Right ventricle myocardium inferior (tissue), 1 donor: ENCODE results near the gene CLDN7. TPM values are rescaled to one million over a fixed set of nuclear protein-coding genes. Genes with fewer than 3 reads are reported as not detected.
"Not testable (repeated sequence)": the region's sequence is repeated elsewhere in the genome, so short reads cannot be mapped to it uniquely, and the experiment has no call there.

Source experiments
- ATAC-seq: fragments of 200-7000 bp; cut with Tn5 transposase; one replicate; pipeline ENCODE4 v1.9.1; 2020; ENCODE audit warnings: mild to moderate bottlenecking, moderate library complexity
- DNase-seq: peaks from one replicate; pipeline ENCODE4 v3.0.0; 2021; ENCODE audit errors: missing footprints
- intact Hi-C: fragments of 100-400 bp; cut with DNase I; formaldehyde crosslinking; loops from one replicate; pipeline ENCODE4 v1.11.0; 2022
- total RNA-seq: library from RNA; stranded (reverse); fragmentation: NEBNext Ultra II Directional; extraction: Animal tissue kit (Norgen Biotek cat#: 25700); gene quantifications from one replicate; pipeline ENCODE4 v1.2.1, GENCODE V29; 2021
- donor health status: DM: no; HTN: yes; CAD: no; lungs with severe emphysema.

Gene CLDN7
- total RNA-seq, 1 donor from 2014 or later, result 1.2 TPM

- peak; percentile 76 for DNase-seq
- intact Hi-C loops, result no loop called here
- peak; percentile 54 for ATAC-seq
Observed at GRCh38 chr17:7260651-7261378, 1.5 kb downstream of the CLDN7 start.

- ATAC-seq (peak; percentile 9), DNase-seq (no peak)
- intact Hi-C loops, result no loop called here
Observed at GRCh38 chr17:7260151-7260550, 2.1 kb downstream of the CLDN7 start.

- ATAC-seq, result no peak
- intact Hi-C loops, result loop anchor here (10.0 kb wide), 1 partner anchor 305 kb away; the partner anchor contains the start of gene SENP3
- no peak for DNase-seq
Observed at GRCh38 chr17:7259555-7259889, 2.8 kb downstream of the CLDN7 start.

GRCh38 chr17:7258731-7259554 lies 3.3 kb downstream of the CLDN7 start:
- no peak for DNase-seq
- no peak for ATAC-seq
- intact Hi-C loops, result loop anchor here (10.0 kb wide), 1 partner anchor 306 kb away; the partner anchor contains the start of gene SENP3

- DNase-seq (no peak), ATAC-seq (no peak)
- intact Hi-C loops, result loop anchor here (10.0 kb wide), 1 partner anchor 308 kb away; the partner anchor contains the start of gene SENP3
Observed at GRCh38 chr17:7256766-7257456, 5.4 kb downstream of the CLDN7 start.

- ATAC-seq (no peak), DNase-seq (no peak)
- intact Hi-C loops, result loop anchor here (5.0 to 10.0 kb wide), 2 partner anchors 98 to 310 kb away; partner anchors contain the start of genes KCTD11 and SENP3
Observed at GRCh38 chr17:7254511-7254910, 7.8 kb downstream of the CLDN7 start.

- ATAC-seq, result no peak
- intact Hi-C loops, result loop anchor here (5.0 to 10.0 kb wide), 2 partner anchors 99 to 312 kb away; partner anchors contain the start of genes KCTD11 and SENP3
- no peak for DNase-seq
Observed at GRCh38 chr17:7253082-7253481, 9.2 kb downstream of the CLDN7 start.

GRCh38 chr17:7252176-7253043 lies 9.9 kb downstream of the CLDN7 start, which contains the start of gene ELP5:
Gene ELP5, plus strand, starts transcription at chr17:7252215. Its CDS starts 336 bp downstream, at chr17:7252551.
- intact Hi-C loops, result loop anchor here (1.0 to 10.0 kb wide), 3 partner anchors 29 to 312 kb away; partner anchors contain the start of genes KCTD11, SENP3 and SLC2A4
- peak; percentile 97 for DNase-seq

GRCh38 chr17:7251661-7252175 lies 10.6 kb downstream of the CLDN7 start, which contains the start of gene CTDNEP1:
Gene CTDNEP1, minus strand, starts transcription at chr17:7251734. Its CDS starts 438 bp downstream, at chr17:7251296.
- intact Hi-C loops, result loop anchor here (1.0 to 10.0 kb wide), 3 partner anchors 30 to 313 kb away; partner anchors contain the start of genes KCTD11, SENP3 and SLC2A4
- ATAC-seq (peak; percentile 96), DNase-seq (peak; percentile 99)

More at GRCh38 chr17:7252176-7253043, 9.9 kb downstream of the CLDN7 start, which contains the start of gene ELP5:
- ATAC-seq, result peak; percentile 78

GRCh38 chr17:7250695-7251627 lies 11.3 kb downstream of the CLDN7 start:
- ATAC-seq (no peak), DNase-seq (no peak)
- intact Hi-C loops, result loop anchor here (5.0 to 10.0 kb wide), 2 partner anchors 101 to 314 kb away; partner anchors contain the start of genes KCTD11 and SENP3

- intact Hi-C loops, result loop anchor here (5.0 to 10.0 kb wide), 2 partner anchors 102 to 315 kb away; partner anchors contain the start of genes KCTD11 and SENP3
- ATAC-seq (no peak), DNase-seq (no peak)
Observed at GRCh38 chr17:7249830-7250229, 12.4 kb downstream of the CLDN7 start.

GRCh38 chr17:7249214-7249613 lies 13.1 kb downstream of the CLDN7 start:
- intact Hi-C loops, result no loop called here
- no peak for ATAC-seq
- no peak for DNase-seq

GRCh38 chr17:7248796-7249195 lies 13.5 kb downstream of the CLDN7 start:
- no peak for ATAC-seq
- intact Hi-C loops, result no loop called here
- DNase-seq, result no peak

GRCh38 chr17:7246779-7247178 lies 15.5 kb downstream of the CLDN7 start:
- DNase-seq, result no peak
- intact Hi-C loops, result no loop called here
- no peak for ATAC-seq

- ATAC-seq, DNase-seq: not testable (repeated sequence)
- intact Hi-C loops, result loop anchor here (2.0 to 5.0 kb wide), 3 partner anchors 37 to 613 kb away; partner anchors contain the start of genes CYB5D1, EIF5A, NAA38 and SLC2A4
Observed at GRCh38 chr17:7243838-7244237, 18.4 kb downstream of the CLDN7 start.

- intact Hi-C loops, result loop anchor here (2.0 to 5.0 kb wide), 3 partner anchors 37 to 614 kb away; partner anchors contain the start of genes CYB5D1, EIF5A, NAA38 and SLC2A4
- no peak for DNase-seq
Observed at GRCh38 chr17:7243453-7243729, 18.9 kb downstream of the CLDN7 start.

More at GRCh38 chr17:7243453-7243729, 18.9 kb downstream of the CLDN7 start:
- no peak for ATAC-seq
